COR-L47 (cell line): ENCODE data around the gene PDE6H.

Experiments
- DNase-seq: peaks from one replicate; lab custom pipeline; 2025; lab: John Stamatoyannopoulos, UW

The PDE6H gene

DNA sequence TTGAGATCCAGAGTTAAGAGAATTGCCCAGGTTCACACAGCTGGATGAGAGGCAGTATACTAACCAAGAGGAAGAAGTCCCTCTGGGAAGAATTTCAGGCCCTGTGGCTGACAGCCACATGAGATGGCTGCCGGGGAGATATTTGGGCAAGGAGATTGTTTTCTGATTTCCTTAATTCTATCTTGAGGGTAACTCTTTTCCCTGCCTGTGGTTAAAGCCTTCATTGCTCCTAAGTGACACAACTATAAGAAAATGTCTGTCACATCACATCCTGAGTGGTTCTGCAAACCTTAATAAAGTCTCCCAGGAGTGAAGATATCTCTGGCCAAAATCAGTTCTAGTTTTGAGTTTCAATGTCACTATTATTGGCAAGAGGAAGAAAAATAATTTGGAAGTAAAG lies 21.0 kb upstream of the PDE6H start:
- no peak for DNase-seq

DNA sequence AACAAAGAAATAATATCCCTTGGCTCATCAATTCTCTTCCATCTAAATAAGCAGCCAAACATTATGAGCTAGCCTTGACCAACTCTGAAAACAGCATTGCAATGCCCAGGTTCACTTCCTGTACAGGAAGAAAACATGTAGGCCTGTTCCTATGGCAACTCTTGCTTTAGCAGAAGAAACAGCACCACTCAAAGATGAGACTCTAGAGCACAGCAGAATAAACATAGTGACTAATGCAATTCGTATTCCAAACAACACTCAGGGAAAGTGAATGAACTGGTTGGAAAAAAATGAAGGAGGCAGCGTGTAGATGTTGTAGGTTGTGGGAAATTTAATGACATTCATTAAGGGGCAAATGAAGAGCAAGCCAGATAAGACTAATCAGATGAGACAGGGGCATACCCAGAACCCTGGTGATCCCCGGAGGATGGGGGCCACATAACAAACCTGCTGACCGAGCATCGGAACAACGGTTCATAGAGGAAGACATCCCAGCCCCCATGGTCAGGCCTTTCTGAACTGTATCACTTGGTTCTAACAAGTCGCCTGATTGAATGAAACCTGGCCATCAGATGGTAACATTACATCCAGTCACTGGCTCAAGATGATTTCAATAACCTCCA lies 20.4 kb upstream of the PDE6H start:
- no peak for DNase-seq

DNA sequence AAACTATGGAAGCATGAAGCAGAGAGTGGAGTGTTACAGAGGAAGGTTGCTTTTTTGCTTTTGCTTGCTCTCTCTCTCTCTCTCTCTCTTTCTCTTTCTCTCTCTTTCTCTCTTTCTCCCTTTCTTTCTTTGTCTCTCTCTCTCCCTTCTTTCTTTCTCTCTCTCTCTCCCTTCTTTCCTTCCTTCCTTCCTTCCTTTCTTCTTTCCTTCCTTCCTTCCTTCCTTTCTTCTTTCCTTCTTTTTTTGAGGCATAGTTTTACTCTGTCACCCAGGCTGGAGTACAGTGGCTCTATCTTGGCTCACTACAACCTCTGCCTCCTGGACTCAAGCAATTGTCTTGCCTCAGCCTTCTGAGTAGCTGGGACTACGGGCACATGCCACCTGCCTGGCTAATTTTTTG lies 19.1 kb upstream of the PDE6H start:
- no peak for DNase-seq

DNA sequence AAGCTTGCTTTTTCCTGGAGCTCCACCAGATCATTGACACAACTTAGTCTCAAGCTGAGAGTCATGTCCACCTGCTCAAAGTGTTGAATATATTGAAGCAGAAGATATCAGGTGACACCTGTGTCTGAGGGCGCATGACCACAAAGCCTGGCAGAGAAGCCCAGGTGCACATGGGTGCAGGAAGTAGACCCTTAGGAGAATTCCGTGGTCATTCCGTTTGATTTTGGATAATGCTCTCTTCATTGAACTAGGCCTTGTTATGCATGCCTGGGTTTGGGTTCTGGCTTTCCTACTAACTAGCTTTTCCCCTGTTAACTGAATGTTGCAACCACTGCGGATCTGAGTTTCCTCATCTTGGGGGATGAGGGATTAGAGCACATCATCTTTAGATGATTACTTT lies 18.6 kb upstream of the PDE6H start:
- no peak for DNase-seq

DNA sequence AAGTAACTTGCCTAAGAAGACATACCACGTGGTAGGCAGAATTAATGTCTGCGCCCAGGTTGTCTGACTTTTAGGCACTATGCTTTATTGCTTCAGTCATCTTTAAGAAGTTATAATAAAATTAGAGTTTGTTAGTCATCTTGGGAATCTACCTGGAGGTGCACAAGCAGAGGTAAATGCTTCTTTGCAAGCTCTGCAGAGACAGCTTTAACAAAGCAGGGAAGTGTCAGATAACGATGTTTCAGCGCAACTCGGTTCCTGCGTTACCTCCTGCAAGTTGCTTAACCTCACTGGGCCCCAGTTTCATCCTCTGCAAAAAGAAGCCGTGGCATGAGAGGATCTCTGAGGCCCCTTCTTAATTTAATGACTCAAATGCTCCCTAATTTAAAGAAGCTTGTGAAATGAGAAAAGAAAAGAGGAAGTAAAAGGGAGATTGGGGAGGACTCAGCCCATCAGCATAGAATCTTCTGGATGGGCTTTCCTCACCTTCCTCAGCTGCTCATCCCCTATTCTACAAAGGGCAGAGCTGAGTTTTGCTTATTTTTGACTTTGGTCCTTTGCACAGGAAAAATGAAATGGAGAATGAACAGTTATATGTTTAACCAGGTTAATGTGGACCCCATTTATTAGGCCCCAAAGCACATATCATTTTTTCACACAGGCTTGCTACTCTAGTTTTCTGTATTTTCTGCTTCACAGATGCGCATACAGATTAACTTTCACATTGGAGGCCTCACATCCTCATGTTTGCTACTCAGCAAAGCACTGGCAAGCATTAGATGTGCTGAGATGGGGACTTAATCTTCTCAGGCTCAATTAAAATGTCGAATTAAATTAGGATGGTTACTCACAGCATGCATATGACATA lies 16.6 kb upstream of the PDE6H start:
- no peak for DNase-seq

DNA sequence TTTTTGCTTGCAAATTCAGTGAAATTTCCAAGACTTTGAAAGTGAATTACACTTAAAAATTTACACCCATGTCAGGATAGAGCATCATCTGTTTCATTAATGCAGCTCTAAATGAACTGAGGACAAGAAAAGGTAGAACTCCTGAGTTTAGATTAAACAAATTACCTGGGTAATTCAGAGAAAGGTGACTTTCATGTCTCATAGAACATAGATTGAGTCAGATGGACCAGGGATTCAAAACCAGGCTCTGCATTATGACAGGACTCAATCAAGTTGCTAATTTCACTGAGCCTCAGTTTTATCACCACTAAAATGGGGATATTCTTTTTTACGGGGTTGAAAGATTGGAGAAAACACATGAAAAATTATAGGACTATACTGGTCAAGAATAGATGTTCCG lies 15.9 kb upstream of the PDE6H start:
- DNase-seq: no peak

DNA sequence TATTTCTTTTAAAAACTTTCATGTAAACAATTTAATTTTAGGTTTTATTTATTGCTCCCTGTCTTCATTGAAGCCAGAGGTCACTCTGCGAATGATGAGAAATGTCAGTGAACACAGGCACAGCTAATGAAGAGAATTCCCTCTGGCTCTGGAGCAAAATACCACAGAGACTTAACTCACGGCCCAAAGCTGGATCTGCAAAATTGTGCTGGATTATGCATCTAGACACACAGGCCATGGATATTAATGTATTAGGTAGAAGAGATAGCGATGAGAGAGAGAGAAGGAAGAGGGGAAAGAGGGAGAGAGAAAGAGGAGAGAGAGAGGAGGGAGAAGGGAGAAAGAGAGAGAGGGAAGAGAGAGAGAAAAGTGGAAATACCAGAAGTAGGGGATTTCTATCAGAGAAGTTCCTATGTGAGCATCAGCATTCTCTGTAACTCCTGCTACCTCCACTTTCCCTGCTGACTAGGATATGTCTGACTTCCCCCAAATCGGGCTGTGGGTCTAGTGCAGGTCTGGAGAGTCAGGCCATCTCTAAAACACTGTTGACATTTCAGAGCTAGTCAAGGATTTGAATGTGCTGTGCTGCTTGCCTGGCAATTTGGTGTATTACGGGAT lies 15.2 kb upstream of the PDE6H start:
- no peak for DNase-seq

DNA sequence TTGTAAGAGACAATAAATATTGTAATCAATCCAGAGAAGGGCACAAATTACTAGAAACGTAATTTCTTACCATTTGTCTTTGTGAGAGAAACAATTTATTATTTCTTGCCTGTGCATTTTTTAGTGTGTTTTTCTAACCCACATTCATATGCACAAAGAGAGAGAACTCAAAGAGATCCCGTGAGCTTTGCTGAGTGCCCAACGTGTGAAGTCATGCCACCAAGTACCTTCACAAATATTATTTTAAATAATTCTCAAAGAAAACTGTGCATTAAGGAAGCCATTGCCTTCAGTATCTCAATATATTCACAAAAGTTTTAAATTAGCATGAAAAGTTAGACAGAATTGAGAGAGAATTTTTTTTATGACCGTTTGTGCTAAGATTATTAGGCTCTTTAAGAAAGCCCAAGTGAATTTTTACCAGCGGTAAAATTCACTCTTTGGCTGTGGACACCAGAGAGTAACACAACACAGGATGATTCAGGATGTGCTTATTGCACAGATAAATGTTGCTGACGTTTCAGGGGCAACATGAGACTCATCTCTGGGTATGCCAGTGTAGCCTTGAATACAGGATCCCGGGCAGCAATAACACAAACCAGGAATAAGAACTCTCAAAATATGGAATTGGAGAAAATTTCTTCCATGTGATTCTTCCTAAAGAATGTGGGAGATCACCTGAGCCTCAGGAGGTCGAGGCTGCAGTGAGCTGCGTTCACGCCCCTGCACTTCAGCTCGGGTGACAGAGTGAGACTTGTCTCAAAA lies 14.3 kb upstream of the PDE6H start:
- no peak for DNase-seq

DNA sequence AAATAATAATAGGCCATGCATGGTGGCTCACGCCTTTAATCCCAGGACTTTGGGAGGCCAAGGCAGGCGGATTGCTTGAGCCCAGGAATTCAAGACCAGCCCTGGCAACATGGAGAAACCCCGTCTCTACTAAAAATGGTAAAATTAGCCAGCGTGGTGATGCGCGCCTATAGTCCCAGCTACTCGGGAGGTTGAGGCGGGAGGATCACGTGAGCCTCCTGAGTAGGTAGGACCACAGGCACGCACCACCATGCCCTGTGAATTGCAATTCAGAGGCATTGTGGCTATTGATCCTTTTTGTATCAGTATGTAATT lies 13.8 kb upstream of the PDE6H start:
- DNase-seq: no peak

DNA sequence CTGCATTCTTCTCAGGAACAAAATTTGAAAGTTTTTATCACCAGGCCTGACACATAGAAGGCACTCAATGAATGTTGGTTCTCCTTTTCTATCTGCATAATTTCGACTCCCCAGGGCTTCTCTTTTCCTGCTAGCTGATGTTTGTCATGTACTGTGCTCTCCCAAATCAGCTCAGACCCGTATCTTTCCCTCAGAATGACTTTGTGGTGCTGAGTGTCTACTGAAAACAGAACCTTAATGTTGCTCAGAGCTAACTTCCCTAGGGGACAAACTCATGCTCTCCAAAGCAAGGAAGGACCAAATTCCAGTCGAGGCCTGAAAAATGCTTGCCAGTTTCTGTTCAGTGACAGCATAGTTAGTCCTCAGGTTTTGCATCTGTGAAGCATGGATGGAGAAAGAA lies 13.4 kb upstream of the PDE6H start:
- DNase-seq: no peak

DNA sequence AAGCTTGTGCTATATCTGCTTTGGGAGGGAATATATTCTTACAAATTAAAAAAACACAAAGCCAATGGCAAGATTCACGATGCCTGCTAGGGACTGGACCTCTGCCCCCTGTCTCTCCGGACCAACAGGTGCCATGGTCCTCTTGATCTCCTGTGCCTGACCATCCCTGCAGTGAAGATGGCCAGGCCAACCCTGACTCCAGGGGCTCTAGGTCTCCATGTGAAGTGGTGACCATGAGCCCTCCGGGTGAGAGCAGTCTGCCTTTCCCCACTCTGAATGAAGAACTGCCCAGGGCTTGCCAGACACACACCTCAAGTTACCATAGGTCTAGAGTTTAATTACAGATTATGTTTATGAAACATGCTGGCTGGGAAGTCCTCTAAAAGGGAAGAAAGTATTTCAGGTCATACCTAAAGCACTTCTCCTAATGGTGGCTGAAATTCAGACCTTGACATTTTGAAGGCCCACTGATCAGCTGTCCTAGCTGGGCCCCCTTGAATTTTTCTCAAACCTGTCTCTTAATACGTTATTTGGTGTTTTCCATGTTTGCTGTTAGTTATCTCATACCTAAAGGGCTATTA lies 12.8 kb upstream of the PDE6H start:
- DNase-seq: no peak

DNA sequence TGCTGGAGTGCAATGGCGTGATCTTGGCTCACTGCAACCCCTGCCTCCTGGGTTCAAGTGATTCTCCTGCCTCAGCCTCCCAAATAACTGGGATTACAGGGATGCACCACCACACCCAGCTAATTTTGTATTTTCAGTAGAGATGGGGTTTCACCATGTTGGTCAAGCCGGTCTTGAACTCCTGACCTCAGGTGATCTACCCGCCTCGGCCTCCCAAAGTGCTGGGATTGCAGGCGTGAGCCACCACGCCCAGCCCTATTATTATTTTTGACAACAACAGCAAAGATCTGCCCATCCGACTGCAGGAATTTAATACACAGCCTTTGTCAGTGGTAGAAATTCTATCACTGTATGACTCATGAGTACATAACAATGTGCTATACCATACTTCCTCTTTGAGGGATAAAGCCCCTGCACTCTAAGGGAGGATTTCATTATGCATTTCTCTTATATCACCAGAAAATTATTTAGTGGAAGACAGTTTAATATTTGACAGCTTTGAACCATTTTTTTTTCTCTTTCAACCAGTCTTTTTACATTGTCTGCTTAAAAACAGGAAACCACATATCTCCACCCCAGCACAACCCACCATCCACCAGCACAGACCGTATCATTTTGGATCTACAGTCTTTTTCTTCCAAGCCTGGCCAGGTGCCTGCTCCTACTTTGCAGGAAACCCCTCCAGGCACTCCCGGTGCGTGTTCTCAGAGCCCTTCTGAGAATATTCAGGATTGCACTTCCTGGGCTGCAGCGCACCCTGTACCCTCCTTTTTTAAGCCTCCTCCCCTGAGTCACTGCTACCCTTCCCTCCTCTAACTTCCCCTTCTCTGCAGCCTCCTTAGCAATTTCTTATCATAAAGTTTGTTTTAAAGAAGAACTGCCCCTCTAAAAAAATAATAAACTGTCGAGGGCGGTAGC lies 12.0 kb upstream of the PDE6H start:
- no peak for DNase-seq

DNA sequence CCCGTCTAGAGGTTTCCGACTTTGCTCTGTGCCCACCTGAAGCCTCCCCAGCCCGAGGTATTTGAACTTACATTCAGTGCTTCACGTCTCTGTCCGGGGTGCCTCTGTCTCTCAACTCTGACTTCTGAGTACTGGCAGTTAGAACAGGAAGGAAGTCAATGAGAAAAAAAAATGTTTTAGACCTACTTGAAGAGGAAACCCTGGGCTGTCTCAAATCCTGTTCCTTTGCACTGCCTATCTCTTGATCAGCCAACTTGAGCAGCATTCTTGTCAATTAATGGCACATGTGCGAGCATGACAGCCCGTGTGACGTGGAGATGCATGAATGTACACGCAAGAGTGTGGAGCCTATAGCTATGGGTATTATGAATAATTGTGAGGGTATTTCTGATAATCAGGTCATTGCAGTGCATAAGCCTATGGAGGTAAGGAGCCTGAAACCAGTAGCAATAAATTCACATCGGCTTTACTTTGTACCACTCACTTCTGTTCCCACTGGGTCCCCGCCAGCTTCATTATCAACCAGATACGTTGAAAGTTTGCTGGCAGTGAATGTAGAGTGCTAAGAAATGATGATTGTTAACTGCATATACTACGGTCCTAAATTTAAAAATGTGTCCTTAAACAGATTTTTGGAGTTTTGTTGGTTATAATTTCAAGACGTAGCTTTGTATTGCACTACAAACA lies 11.2 kb upstream of the PDE6H start, which contains the start of gene ARHGDIB:
TSS of gene ARHGDIB (minus strand) at position 136 of the 687 bp plus-strand sequence. CDS start 10,889 bp downstream, outside the sequence.
- DNase-seq: no peak

DNA sequence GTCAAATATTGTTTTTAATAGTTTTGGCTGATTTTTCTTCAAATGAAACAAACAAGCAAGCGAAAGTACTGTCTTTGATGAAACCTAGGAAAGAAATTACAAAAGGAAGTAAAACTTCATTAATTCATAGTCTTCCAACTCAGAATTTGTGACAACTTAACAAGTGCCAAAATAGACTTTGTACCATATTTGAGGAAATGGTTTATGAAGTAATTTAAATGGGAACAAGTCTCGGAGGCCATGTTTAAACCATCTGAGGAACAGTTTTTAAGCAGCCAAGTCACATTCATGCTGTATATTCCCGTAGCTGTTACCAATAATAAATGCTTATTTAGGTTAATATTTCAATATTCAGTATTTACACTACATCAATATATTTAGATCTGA lies 10.7 kb upstream of the PDE6H start:
- no peak for DNase-seq

DNA sequence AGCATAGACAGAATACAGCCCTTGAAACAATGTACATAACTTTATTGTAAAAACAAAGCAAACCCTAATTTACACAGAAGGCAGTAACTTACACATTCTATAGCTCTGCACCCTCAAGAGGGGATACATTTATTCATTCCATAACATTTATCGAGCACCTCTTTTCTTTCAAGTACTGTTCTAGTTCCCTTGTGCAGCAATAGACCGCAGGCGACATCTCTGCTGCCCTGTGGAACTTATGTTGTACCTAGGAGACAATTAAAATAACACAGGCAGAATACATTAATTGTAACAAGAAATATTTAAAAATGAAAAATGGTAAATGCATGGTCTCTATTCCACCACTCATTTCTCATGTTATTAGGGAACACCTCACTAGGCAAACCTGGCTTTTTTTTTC lies 10.0 kb upstream of the PDE6H start:
- no peak for DNase-seq

DNA sequence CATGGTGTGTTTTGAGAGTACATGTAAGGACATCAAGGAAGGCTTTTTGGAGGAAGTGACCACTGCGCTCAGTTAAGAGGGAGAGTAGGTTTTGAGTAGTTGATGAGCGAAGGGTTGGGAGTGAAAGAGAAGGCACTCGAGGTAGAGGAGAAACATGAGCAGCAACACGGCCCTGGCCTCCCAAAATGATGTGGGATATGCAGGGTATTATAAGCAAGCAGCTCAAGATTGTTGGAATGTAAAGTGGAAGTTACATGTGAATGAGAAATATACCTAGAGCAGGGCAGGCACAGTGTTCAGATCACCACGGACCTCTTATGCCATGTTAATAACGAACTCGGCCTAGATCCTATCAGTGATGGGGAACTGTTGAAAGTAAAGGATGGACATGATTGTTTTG lies 9.3 kb upstream of the PDE6H start:
- DNase-seq: no peak

DNA sequence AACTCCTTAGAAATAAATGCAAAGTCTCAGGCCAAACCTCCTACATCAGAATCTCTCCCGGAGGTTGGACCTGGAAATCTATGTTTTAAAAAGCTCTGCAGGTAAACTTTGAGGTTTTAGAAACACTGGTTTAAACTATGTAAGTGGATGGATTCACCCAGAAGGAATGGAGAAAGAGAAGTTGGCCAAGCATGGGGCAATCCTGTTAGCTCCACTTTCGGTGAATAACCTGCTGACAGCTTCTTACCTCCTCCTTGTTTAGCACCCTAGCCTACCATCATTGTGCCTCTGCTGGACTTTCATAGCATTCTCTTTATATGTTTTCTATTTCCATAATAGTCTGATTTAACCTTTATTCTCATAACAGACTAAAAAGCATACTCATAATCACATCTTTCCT lies 8.4 kb upstream of the PDE6H start:
- DNase-seq: no peak

DNA sequence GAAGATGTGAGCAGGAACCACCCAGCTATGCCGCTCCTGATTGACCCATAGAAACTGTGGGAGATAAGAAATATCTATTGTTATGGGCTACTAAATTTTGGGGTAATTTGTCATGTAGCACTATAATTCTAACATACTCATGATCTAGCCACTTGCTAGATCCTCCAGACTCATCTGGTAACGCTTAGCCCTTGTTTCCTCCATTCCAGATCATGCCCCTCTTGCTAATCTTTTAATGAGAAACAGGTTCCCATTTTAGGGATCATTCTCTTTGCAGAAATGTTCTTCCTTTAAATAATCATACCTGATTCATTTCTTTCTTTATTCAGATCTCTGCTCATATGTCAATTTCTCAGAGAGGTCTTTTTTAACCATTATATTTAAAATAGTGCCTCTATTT lies 7.6 kb upstream of the PDE6H start:
- DNase-seq: no peak

DNA sequence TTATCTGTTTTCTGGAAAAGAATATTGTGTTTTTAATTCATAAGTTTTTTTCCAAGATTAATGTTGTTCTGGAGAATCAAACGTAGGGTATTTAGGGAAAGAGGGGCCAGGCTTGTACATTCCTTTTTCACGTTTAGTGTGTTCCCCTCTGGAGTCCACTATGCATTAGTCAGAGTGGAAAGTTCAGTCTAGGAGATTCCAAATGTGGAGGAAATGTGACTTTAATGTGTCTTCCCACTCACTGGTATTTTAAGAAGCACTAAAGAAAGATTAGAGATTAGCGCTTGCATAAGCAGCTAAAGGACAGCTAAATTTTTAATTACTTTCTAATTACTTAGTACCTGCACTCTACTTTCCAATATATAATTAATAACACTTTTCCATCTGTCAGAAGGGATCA lies 4.4 kb upstream of the PDE6H start:
- no peak for DNase-seq

DNA sequence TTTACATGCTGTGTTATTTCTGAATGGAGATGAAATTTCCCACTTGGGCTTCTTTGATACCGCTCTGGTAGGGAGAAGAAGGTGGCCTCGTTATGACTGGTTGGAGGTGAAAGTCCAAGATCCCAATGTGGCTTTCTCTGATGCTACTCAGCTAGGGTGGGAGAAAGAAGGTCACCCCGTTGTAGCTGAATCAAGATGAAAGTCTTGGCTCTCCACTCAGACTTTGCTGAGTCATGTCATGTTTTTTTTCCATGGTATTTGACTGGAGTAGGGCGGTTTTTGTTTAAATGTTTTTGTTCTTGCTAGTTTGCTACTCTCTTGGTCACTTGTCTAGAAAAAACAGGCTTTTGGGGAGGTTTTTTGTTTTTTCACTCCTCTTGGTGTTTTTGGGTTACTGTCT lies 2.4 kb upstream of the PDE6H start:
- DNase-seq: no peak

DNA sequence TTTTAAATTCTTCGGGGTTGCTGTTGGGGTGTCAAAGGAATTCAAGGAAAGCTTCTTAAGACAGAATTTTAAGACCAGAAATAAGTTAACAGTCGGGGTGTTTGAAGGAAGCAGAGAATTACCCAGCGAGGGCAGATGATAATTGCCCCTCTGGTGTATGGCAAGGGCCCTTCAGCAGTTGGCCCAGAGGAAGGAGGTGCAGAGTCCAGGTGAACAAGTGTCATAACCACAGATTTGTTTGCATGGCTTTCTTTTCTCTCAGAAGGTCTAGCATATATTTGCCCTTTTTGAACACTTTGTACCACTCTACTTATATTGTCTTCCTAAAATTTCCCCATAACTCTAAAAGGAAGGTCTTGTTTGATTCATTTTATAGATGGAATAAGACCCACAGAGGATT lies 1.8 kb downstream of the PDE6H start:
- no peak for DNase-seq
